HS-5 (cell line): Measurements from ENCODE around the gene ASB3.

Source experiments
- DNase-seq: peaks from one replicate; pipeline ENCODE4 v3.0.0-alpha.2; 2012; ENCODE audit warnings: low read depth

The ASB3 gene

GRCh38 chr2:53654396-53654795 is 132.4 kb downstream of the ASB3 start:
- no peak for DNase-seq

GRCh38 chr2:53652131-53652530 is 134.6 kb downstream of the ASB3 start:
- DNase-seq: no peak

- no peak for DNase-seq
These were observed 140.0 kb downstream of the ASB3 start for GRCh38 chr2:53646788-53647187.

GRCh38 chr2:53641290-53641689 is 145.5 kb downstream of the ASB3 start:
- DNase-seq: no peak

- no peak for DNase-seq
These were observed 146.3 kb downstream of the ASB3 start for GRCh38 chr2:53640466-53640865.

- DNase-seq: no peak
These were observed 150.2 kb downstream of the ASB3 start for GRCh38 chr2:53636596-53636995.

- DNase-seq: no peak
These were observed 150.6 kb downstream of the ASB3 start for GRCh38 chr2:53636109-53636508.

GRCh38 chr2:53635694-53636093 is 151.1 kb downstream of the ASB3 start:
- no peak for DNase-seq

GRCh38 chr2:53633441-53633840 is 153.3 kb downstream of the ASB3 start:
- peak; percentile 4 for DNase-seq

- no peak for DNase-seq
These were observed 154.0 kb downstream of the ASB3 start for GRCh38 chr2:53632714-53633113.

GRCh38 chr2:53632126-53632460 is 154.7 kb downstream of the ASB3 start:
- DNase-seq: no peak

GRCh38 chr2:53631313-53632125 is 155.2 kb downstream of the ASB3 start:
- DNase-seq: no peak

GRCh38 chr2:53630026-53630606 is 156.6 kb downstream of the ASB3 start:
- DNase-seq: no peak

- no peak for DNase-seq
These were observed 157.3 kb downstream of the ASB3 start for GRCh38 chr2:53629501-53629900.

- no peak for DNase-seq
These were observed 157.8 kb downstream of the ASB3 start for GRCh38 chr2:53629001-53629400.

- no peak for DNase-seq
These were observed 164.6 kb downstream of the ASB3 start for GRCh38 chr2:53622141-53622540.

GRCh38 chr2:53620981-53621380 is 165.8 kb downstream of the ASB3 start:
- DNase-seq: no peak
